ENCODE data around the gene RSRC1. TPM values are rescaled to one million over a fixed set of nuclear protein-coding genes. Genes with fewer than 3 reads are reported as not detected.

Gene RSRC1
- total RNA-seq, 1 experiment from 2014 or later: 95.2 TPM

- Histone ChIP-seq H3K9me2 (replicated peaks; ENCODE audit: insufficient read depth, low read length) (no peaks in the 10 kb centered on the region), H3K4me1 (ENCODE audit: low read length) (no peaks in the 10 kb centered on the region), H3K27me3 (ENCODE audit: low read length) (no peaks in the 10 kb centered on the region), H3K36me3 (ENCODE audit: insufficient read depth, low read length) (peaks cover 85% of the 10 kb centered on the region), H3K9me3 (ENCODE audit: low read length) (0 out of 2 replicates have a peak, but pooled peaks cover 4% of the 10 kb centered on the region), H4K20me1 (ENCODE audit: insufficient read depth, low read depth, low read length) (no peaks in the 10 kb centered on the region), H3K27ac (ENCODE audit: low read length) (no peak overlapping the region), H3K9ac (ENCODE audit: low read length) (no peak overlapping the region), H3K4me3 (ENCODE audit: low read length) (no peak overlapping the region), H3K79me2 (ENCODE audit: low read length) (peaks cover 94% of the 10 kb centered on the region), H2AFZ (ENCODE audit: low read length) (no peak overlapping the region), H3K4me2 (ENCODE audit: low read depth, low read length, poor library complexity, severe bottlenecking) (no peak overlapping the region)
- no peak for DNase-seq
These were observed 17.6 kb downstream of the RSRC1 start for GRCh38 chr3:158127250-158128219.

GRCh38 chr3:158128755-158129154, 18.9 kb downstream of the RSRC1 start:
- Histone ChIP-seq H3K36me3 (ENCODE audit: insufficient read depth, low read length) (peaks cover 84% of the 10 kb centered on the region), H3K4me2 (ENCODE audit: low read depth, low read length, poor library complexity, severe bottlenecking) (no peak overlapping the region), H3K4me1 (ENCODE audit: low read length) (no peaks in the 10 kb centered on the region), H3K9me3 (ENCODE audit: low read length) (0 out of 2 replicates have a peak, but pooled peaks cover 4% of the 10 kb centered on the region), H3K27ac (ENCODE audit: low read length) (no peak overlapping the region), H3K4me3 (ENCODE audit: low read length) (no peak overlapping the region), H2AFZ (ENCODE audit: low read length) (no peak overlapping the region), H3K9me2 (replicated peaks; ENCODE audit: insufficient read depth, low read length) (no peaks in the 10 kb centered on the region), H4K20me1 (ENCODE audit: insufficient read depth, low read depth, low read length) (no peaks in the 10 kb centered on the region), H3K27me3 (ENCODE audit: low read length) (no peaks in the 10 kb centered on the region), H3K79me2 (ENCODE audit: low read length) (peaks cover 97% of the 10 kb centered on the region), H3K9ac (ENCODE audit: low read length) (no peak overlapping the region)
- DNase-seq: no peak

GRCh38 chr3:158134363-158134762, 24.5 kb downstream of the RSRC1 start:
- no peak overlapping the region for H3K27ac ChIP-seq (ENCODE audit: low read length)
- no peaks in the 10 kb centered on the region for H3K4me1 ChIP-seq (ENCODE audit: low read length)
- no peak overlapping the region for H3K4me2 ChIP-seq (ENCODE audit: low read depth, low read length, poor library complexity, severe bottlenecking)
- no peak overlapping the region for H3K4me3 ChIP-seq (ENCODE audit: low read length)
- H4K20me1 ChIP-seq (ENCODE audit: insufficient read depth, low read depth, low read length): no peaks in the 10 kb centered on the region
- peaks cover 87% of the 10 kb centered on the region for H3K79me2 ChIP-seq (ENCODE audit: low read length)
- no peaks in the 10 kb centered on the region for H3K9me2 ChIP-seq (replicated peaks; ENCODE audit: insufficient read depth, low read length)
- no peak overlapping the region for H2AFZ ChIP-seq (ENCODE audit: low read length)
- H3K9ac ChIP-seq (ENCODE audit: low read length): no peak overlapping the region
- H3K36me3 ChIP-seq (ENCODE audit: insufficient read depth, low read length): peaks cover 67% of the 10 kb centered on the region
- no peaks in the 10 kb centered on the region for H3K9me3 ChIP-seq (ENCODE audit: low read length)
- H3K27me3 ChIP-seq (ENCODE audit: low read length): no peaks in the 10 kb centered on the region
- DNase-seq: no peak

GRCh38 chr3:158140396-158140795, 30.5 kb downstream of the RSRC1 start:
- Histone ChIP-seq H3K9me3 (ENCODE audit: low read length) (no peaks in the 10 kb centered on the region), H3K9me2 (replicated peaks; ENCODE audit: insufficient read depth, low read length) (no peaks in the 10 kb centered on the region), H3K36me3 (ENCODE audit: insufficient read depth, low read length) (peaks cover 50% of the 10 kb centered on the region), H3K27ac (ENCODE audit: low read length) (no peak overlapping the region), H3K4me1 (ENCODE audit: low read length) (no peaks in the 10 kb centered on the region), H4K20me1 (ENCODE audit: insufficient read depth, low read depth, low read length) (no peaks in the 10 kb centered on the region), H2AFZ (ENCODE audit: low read length) (no peak overlapping the region), H3K4me2 (ENCODE audit: low read depth, low read length, poor library complexity, severe bottlenecking) (no peak overlapping the region), H3K27me3 (ENCODE audit: low read length) (no peaks in the 10 kb centered on the region), H3K4me3 (ENCODE audit: low read length) (no peak overlapping the region), H3K9ac (ENCODE audit: low read length) (no peak overlapping the region), H3K79me2 (ENCODE audit: low read length) (peaks cover 73% of the 10 kb centered on the region)
- no peak for DNase-seq

- Histone ChIP-seq H3K79me2 (ENCODE audit: low read length) (peaks cover 71% of the 10 kb centered on the region), H3K36me3 (ENCODE audit: insufficient read depth, low read length) (peaks cover 21% of the 10 kb centered on the region; the same call in 1 of the 2 replicates), H3K9me3 (ENCODE audit: low read length) (no peaks in the 10 kb centered on the region), H3K4me1 (ENCODE audit: low read length) (no peaks in the 10 kb centered on the region), H4K20me1 (ENCODE audit: insufficient read depth, low read depth, low read length) (no peaks in the 10 kb centered on the region), H3K27ac (ENCODE audit: low read length) (no peak overlapping the region), H2AFZ (ENCODE audit: low read length) (no peak overlapping the region), H3K4me2 (ENCODE audit: low read depth, low read length, poor library complexity, severe bottlenecking) (no peak overlapping the region), H3K9me2 (replicated peaks; ENCODE audit: insufficient read depth, low read length) (no peaks in the 10 kb centered on the region), H3K9ac (ENCODE audit: low read length) (no peak overlapping the region), H3K27me3 (ENCODE audit: low read length) (no peaks in the 10 kb centered on the region), H3K4me3 (ENCODE audit: low read length) (no peak overlapping the region)
- DNase-seq: no peak
These were observed 38.3 kb downstream of the RSRC1 start for GRCh38 chr3:158148218-158148617.

- Histone ChIP-seq H3K4me1 (ENCODE audit: low read length) (no peaks in the 10 kb centered on the region), H3K4me3 (ENCODE audit: low read length) (no peak overlapping the region), H3K27ac (ENCODE audit: low read length) (no peak overlapping the region), H3K9me2 (replicated peaks; ENCODE audit: insufficient read depth, low read length) (no peaks in the 10 kb centered on the region), H3K4me2 (ENCODE audit: low read depth, low read length, poor library complexity, severe bottlenecking) (no peak overlapping the region), H3K9ac (ENCODE audit: low read length) (no peak overlapping the region), H2AFZ (ENCODE audit: low read length) (no peak overlapping the region), H3K27me3 (ENCODE audit: low read length) (no peaks in the 10 kb centered on the region), H3K36me3 (ENCODE audit: insufficient read depth, low read length) (peaks cover 28% of the 10 kb centered on the region; the same call in 1 of the 2 replicates), H3K79me2 (ENCODE audit: low read length) (peaks cover 96% of the 10 kb centered on the region), H4K20me1 (ENCODE audit: insufficient read depth, low read depth, low read length) (no peaks in the 10 kb centered on the region), H3K9me3 (ENCODE audit: low read length) (no peaks in the 10 kb centered on the region)
- DNase-seq: no peak
These were observed 42.3 kb downstream of the RSRC1 start for GRCh38 chr3:158152186-158152585.

- peaks cover 95% of the 10 kb centered on the region for H3K79me2 ChIP-seq (ENCODE audit: low read length)
- H3K9me2 ChIP-seq (replicated peaks; ENCODE audit: insufficient read depth, low read length): no peaks in the 10 kb centered on the region
- no peaks in the 10 kb centered on the region for H3K4me1 ChIP-seq (ENCODE audit: low read length)
- no peaks in the 10 kb centered on the region for H3K27me3 ChIP-seq (ENCODE audit: low read length)
- no peak for DNase-seq
- H4K20me1 ChIP-seq (ENCODE audit: insufficient read depth, low read depth, low read length): no peaks in the 10 kb centered on the region
- H3K27ac ChIP-seq (ENCODE audit: low read length): no peak overlapping the region
- no peak overlapping the region for H3K4me3 ChIP-seq (ENCODE audit: low read length)
- H3K4me2 ChIP-seq (ENCODE audit: low read depth, low read length, poor library complexity, severe bottlenecking): no peak overlapping the region
- H3K9ac ChIP-seq (ENCODE audit: low read length): no peak overlapping the region
- H3K9me3 ChIP-seq (ENCODE audit: low read length): no peaks in the 10 kb centered on the region
- H3K36me3 ChIP-seq (ENCODE audit: insufficient read depth, low read length): peaks cover 7% of the 10 kb centered on the region; the same call in 1 of the 2 replicates
- no peak overlapping the region for H2AFZ ChIP-seq (ENCODE audit: low read length)
These were observed 49.1 kb downstream of the RSRC1 start for GRCh38 chr3:158158969-158159368.

GRCh38 chr3:158159714-158160113, 49.8 kb downstream of the RSRC1 start:
- Histone ChIP-seq H3K36me3 (ENCODE audit: insufficient read depth, low read length) (peaks cover 4% of the 10 kb centered on the region; the same call in 1 of the 2 replicates), H3K9me3 (ENCODE audit: low read length) (no peaks in the 10 kb centered on the region), H2AFZ (ENCODE audit: low read length) (no peak overlapping the region), H3K79me2 (ENCODE audit: low read length) (peaks cover 94% of the 10 kb centered on the region), H3K9ac (ENCODE audit: low read length) (no peak overlapping the region), H3K27ac (ENCODE audit: low read length) (no peak overlapping the region), H3K4me2 (ENCODE audit: low read depth, low read length, poor library complexity, severe bottlenecking) (no peak overlapping the region), H3K27me3 (ENCODE audit: low read length) (no peaks in the 10 kb centered on the region), H3K4me3 (ENCODE audit: low read length) (no peak overlapping the region), H3K9me2 (replicated peaks; ENCODE audit: insufficient read depth, low read length) (no peaks in the 10 kb centered on the region), H3K4me1 (ENCODE audit: low read length) (no peaks in the 10 kb centered on the region; the same call in 1 of the 2 replicates), H4K20me1 (ENCODE audit: insufficient read depth, low read depth, low read length) (no peaks in the 10 kb centered on the region)
- no peak for DNase-seq

All from Karpas-422 (cell line).